ENCODE results near the gene CLDND2. TPM values are rescaled to one million over a fixed set of nuclear protein-coding genes. Genes with fewer than 3 reads are reported as not detected.

Gene CLDND2
- total and polyA plus RNA-seq, 2 of the 8 experiments (the other 6 are each of a cell fraction or from before 2014, with no cell fraction given): 0.21 to 0.56 TPM

GRCh38 chr19:51394050-51394836, 25.4 kb upstream of the CLDND2 start (continued):
- TF ChIP-seq E2F6 (IDR thresholded peaks at IDR 0.05): peak; percentile 90
- peak; percentile 53 for TF ChIP-seq TBP (IDR thresholded peaks at IDR 0.05; ENCODE audit: low read depth, low read length)
- TF ChIP-seq EZH2 (IDR thresholded peaks at IDR 0.05; ENCODE audit: low read depth, low read length, severe bottlenecking): no peak
- TF ChIP-seq TAF1 (IDR thresholded peaks at IDR 0.05; ENCODE audit: low read depth, low read length): peak; percentile 82
- peak; percentile 46 for TF ChIP-seq KDM4A (IDR thresholded peaks at IDR 0.05; ENCODE audit: low read depth, low read length, severe bottlenecking)
- TF ChIP-seq GTF2F1 (IDR thresholded peaks at IDR 0.05; ENCODE audit: borderline replicate concordance, low read depth, low read length): no peak
- TF ChIP-seq POLR2AphosphoS5 (IDR thresholded peaks at IDR 0.05; ENCODE audit: low read depth, low read length): peak; percentile 74
- peak; percentile 75 to 85 for TF ChIP-seq POLR2A (IDR thresholded peaks at IDR 0.05; ENCODE audit: control extremely low read depth in 1 of 2, low read depth in 2 of 2, low read length in 2 of 2)
- no peak for TF ChIP-seq ATF3 (IDR thresholded peaks at IDR 0.05; ENCODE audit: insufficient read depth, low read depth, low read length)
- no peak for TF ChIP-seq CHD1 (IDR thresholded peaks at IDR 0.05; ENCODE audit: low read depth, low read length)
- peak; percentile 49 for TF ChIP-seq SP2 (IDR thresholded peaks at IDR 0.05; ENCODE audit: low read length)
- TF ChIP-seq MAX (IDR thresholded peaks at IDR 0.05): peak; percentile 86
- TF ChIP-seq GABPA (IDR thresholded peaks at IDR 0.05; ENCODE audit: borderline replicate concordance, insufficient read depth, low read length): no peak
- no peak for TF ChIP-seq BRCA1 (IDR thresholded peaks at IDR 0.05; ENCODE audit: low read depth, low read length)
- no peak for TF ChIP-seq SP4 (IDR thresholded peaks at IDR 0.05; ENCODE audit: low read length)
- TF ChIP-seq SIX5 (IDR thresholded peaks at IDR 0.05; ENCODE audit: low read depth, low read length): no peak
- TF ChIP-seq NRF1 (IDR thresholded peaks at IDR 0.05; ENCODE audit: low read depth, low read length): peak; percentile 76
- no peak for TF ChIP-seq JUND (IDR thresholded peaks at IDR 0.05; ENCODE audit: low read length)
- peak; percentile 34 for TF ChIP-seq ASH2L (IDR thresholded peaks at IDR 0.05; ENCODE audit: low read length)
- TF ChIP-seq ZNF274 (IDR thresholded peaks at IDR 0.05; ENCODE audit: borderline replicate concordance, extremely low read depth, low read length): no peak
- 0 out of 4 replicates have a peak, but pooled peaks of 1 of the 2 experiments have one; percentile 33 for TF ChIP-seq SIN3A (conservative IDR thresholded peaks at IDR 0.05 in 1 of 2, IDR thresholded peaks at IDR 0.05 in 1 of 2; ENCODE audit: low read depth in 1 of 2, low read length in 2 of 2)

All from H1 (cell line).